HL-60 (cell line): ENCODE measurements around the gene ABHD16A.

Experiments used
- CTCF ChIP-seq: IDR thresholded peaks from one replicate; pipeline ENCODE4 v1.5.1; 2011; ENCODE audit warnings: low read length, control low read depth, inconsistent platforms; ENCODE audit not compliant: insufficient read depth
- GABPA ChIP-seq: IDR thresholded peaks from 2 replicates; pipeline ENCODE4 v1.6.1; 2012; ENCODE audit warnings: low read depth
- POLR2AphosphoS5 ChIP-seq: IDR thresholded peaks from 2 replicates; pipeline ENCODE4 v1.6.1; 2012; ENCODE audit warnings: low read depth
- REST ChIP-seq: IDR thresholded peaks from 2 replicates; pipeline ENCODE4 v1.6.1; 2012; ENCODE audit warnings: low read depth; ENCODE audit not compliant: insufficient replicate concordance
- SPI1 ChIP-seq: IDR thresholded peaks from 2 replicates; pipeline ENCODE4 v1.6.1; 2012; ENCODE audit warnings: low read depth, mild to moderate bottlenecking, borderline replicate concordance

- TF ChIP-seq CTCF (no peak), GABPA (no peak), POLR2AphosphoS5 (no peak), REST (no peak), SPI1 (no peak)
Measured at GRCh38 chr6:31651602-31652191, 51.4 kb downstream of the ABHD16A start.
